Stomach smooth muscle (tissue), 2 donors: Measurements from ENCODE around the gene EEPD1.

Source experiments
- H3K27ac ChIP-seq: one replicate; pipeline ENCODE4 v1.7.0; 2013; ENCODE audit warnings: mild to moderate bottlenecking, low read length, inconsistent platforms
- H3K27me3 ChIP-seq, 2 donors: one replicate each; pipeline ENCODE4 v1.7.0; 2013; ENCODE audit warnings: low read length in 2 of 2; ENCODE audit not compliant: insufficient read depth in 2 of 2, control insufficient read depth in 1 of 2
- H3K36me3 ChIP-seq, 2 donors: one replicate each; pipeline ENCODE4 v1.7.0; 2013; ENCODE audit warnings: low read length in 2 of 2; ENCODE audit not compliant: control insufficient read depth in 2 of 2, insufficient read depth in 2 of 2
- H3K4me1 ChIP-seq: one replicate; pipeline ENCODE4 v1.7.0; 2013; ENCODE audit warnings: low read length; ENCODE audit not compliant: control insufficient read depth, insufficient read depth
- H3K4me3 ChIP-seq, 2 donors: one replicate each; pipeline ENCODE4 v1.7.0; 2013; ENCODE audit warnings: low read length in 2 of 2
- H3K9ac ChIP-seq, 2 donors: one replicate each; pipeline ENCODE4 v1.7.0; 2013; ENCODE audit warnings: low read length in 2 of 2, mild to moderate bottlenecking in 1 of 2
- H3K9me3 ChIP-seq, 2 donors: one replicate each; pipeline ENCODE4 v1.7.0; 2013; ENCODE audit warnings: low read length in 2 of 2; ENCODE audit not compliant: control insufficient read depth in 2 of 2
- donor health status: healthy.
- donor health status: Pancreatic carcinoma.

EEPD1 gene

DNA sequence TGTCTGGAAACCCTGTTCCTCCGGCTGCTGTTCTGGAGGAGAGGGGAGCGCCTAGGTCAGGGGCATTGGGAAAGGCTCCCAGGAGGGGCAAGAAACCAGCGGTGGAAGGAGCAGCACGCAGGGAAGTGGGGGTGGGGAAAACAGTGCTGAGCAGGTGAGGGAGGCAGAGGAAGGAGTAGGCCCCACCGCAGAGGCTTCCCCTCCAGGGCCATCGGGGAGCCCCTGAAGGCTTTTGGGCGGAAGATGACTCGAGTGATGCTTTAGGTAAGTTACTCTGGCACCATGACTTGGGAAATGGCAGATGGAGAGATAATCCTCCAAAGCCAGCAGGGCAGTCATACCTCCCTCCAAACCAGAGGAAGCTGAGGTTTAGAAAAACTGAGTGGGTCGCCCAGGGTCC lies 130.1 kb downstream of the EEPD1 start:
- H3K36me3 ChIP-seq = peaks cover 3 to 6% of the 10 kb centered on the region in 2 donors
- no peak overlapping the region for H3K4me3 ChIP-seq
- H3K9me3 ChIP-seq = no peaks in the 10 kb centered on the region
- no peaks in the 10 kb centered on the region for H3K27me3 ChIP-seq
- no peak overlapping the region for H3K27ac ChIP-seq
- peaks cover 33% of the 10 kb centered on the region for H3K4me1 ChIP-seq
- H3K9ac ChIP-seq = no peak overlapping the region

DNA sequence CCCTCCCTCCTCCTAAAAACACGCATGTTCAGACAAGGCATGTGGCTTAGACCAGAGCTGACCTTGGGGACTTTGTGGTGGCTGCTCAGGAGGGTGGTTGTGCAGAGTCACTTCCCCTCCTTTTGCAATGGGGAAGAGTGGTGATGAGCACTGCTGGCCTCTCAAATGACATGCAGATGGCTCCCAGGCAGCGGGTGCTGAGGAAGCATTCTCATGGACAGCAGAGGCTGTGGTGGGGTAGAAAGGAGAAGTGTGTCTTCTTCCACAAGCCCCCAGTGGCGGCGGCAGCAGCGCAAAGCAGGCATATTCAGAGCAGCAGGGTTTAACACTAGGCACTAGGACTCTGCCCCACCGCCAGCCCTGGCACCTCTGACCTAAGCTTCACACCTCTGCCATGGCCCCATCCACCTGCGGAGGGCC lies 130.7 kb downstream of the EEPD1 start:
- Histone ChIP-seq H3K27me3 (no peaks in the 10 kb centered on the region), H3K27ac (no peak overlapping the region), H3K9me3 (no peaks in the 10 kb centered on the region), H3K4me3 (no peak overlapping the region), H3K36me3 (peaks cover 3 to 6% of the 10 kb centered on the region in 2 donors), H3K9ac (no peak overlapping the region), H3K4me1 (peaks cover 28% of the 10 kb centered on the region)

DNA sequence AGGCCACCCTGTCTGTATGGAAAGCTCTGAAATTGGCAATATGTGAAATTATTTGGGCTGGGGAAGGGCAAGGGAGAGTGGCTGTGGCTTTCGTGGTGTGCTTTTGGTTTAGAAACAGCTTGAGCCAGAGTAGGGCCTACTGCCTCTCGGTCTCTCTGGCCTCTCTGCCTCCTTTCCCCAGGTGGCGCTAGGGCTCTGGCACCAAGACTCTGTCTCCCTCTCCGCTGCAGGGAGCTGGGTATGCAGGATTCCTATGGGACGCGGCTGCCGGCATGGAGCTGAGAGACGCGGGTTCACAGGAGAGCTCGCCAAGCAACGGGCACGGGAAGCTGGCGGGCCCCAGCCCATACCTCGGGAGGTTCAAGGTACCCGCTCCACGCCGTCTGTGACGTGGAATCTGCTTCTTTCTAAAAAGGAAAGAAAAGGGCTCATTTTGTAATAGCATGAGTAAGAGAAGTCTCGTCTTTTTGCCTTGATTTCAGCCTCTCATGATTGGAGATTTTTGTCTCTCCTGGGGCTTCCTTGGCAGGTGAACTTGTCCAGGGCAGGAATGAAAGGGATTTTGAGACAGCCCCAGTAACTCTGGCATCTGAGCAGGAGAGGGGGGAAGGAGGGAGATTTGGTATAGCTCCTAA lies 131.5 kb downstream of the EEPD1 start:
- peaks cover 3 to 6% of the 10 kb centered on the region in 2 donors for H3K36me3 ChIP-seq
- H3K4me3 ChIP-seq = no peak overlapping the region
- no peaks in the 10 kb centered on the region for H3K27me3 ChIP-seq
- peaks cover 21% of the 10 kb centered on the region for H3K4me1 ChIP-seq
- no peak overlapping the region for H3K9ac ChIP-seq
- H3K9me3 ChIP-seq = no peaks in the 10 kb centered on the region
- H3K27ac ChIP-seq = no peak overlapping the region

DNA sequence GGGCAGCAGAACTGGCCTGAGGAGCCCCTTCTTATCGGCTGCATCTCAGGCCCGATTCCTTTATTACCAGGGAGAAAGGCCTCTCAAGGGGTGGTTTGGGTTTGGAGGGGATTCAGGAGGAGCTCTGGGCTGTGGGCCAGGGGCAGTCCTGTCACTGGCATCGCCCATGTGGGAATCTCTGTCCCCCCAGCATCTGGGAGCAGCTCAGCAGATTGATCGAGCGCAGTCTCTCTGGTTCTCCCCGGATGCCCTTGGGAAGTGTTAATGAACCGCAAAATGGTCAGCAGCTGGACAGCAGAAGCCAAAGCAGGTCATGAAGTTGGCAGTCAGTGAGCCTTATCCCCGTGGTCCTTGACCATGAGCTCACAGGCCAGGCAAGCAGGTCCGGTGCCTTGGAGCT lies 132.2 kb downstream of the EEPD1 start:
- no peaks in the 10 kb centered on the region for H3K9me3 ChIP-seq
- H3K36me3 ChIP-seq = peaks cover 3 to 6% of the 10 kb centered on the region in 2 donors
- H3K27ac ChIP-seq = no peak overlapping the region
- no peak overlapping the region for H3K9ac ChIP-seq
- peaks cover 18% of the 10 kb centered on the region for H3K4me1 ChIP-seq
- no peak overlapping the region for H3K4me3 ChIP-seq
- H3K27me3 ChIP-seq = no peaks in the 10 kb centered on the region

DNA sequence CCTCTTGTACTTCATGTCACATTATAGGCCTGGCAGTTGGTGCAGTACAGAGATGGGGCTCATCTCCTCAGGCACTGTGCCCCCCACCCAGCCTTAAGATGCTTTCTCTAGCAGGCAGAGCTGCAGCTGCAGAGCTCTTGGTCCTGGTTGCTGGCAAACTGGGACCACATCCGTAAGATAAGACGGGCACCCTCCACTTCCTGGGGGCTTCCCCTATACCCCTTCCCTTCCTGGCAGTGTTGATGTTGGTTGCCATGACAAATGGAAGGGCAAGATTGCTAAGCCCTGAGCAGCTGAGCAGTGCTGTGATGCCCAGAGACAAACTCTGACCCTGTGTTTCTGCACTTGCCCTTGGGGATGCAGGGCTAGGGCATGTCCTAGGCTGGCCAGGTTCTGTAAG lies 133.2 kb downstream of the EEPD1 start:
- peaks cover 6 to 7% of the 10 kb centered on the region in 2 donors for H3K36me3 ChIP-seq
- peaks cover 17% of the 10 kb centered on the region for H3K4me1 ChIP-seq
- H3K27ac ChIP-seq = no peak overlapping the region

DNA sequence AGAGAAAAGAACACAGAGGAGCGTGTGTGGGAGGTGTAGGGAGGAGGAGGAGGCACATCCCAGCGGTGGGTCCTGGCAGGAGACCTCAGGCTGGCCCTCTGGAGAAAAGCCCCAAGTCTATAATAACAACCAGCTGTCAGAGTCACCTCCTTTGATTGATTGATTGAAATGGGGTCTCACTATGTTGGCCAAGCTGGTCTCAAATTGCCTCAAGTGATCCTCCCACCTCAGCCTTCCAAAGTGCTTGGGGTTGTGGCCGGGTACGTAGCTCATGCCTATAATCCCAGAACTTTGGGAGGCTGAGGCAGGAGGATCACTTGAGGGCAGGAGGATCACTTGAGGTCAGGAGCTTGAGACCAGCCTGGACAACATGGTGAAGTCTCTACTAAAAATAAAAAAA lies 133.6 kb downstream of the EEPD1 start:
- Histone ChIP-seq H3K9ac (no peak overlapping the region), H3K4me3 (no peak overlapping the region), H3K27ac (no peak overlapping the region), H3K27me3 (no peaks in the 10 kb centered on the region), H3K9me3 (no peaks in the 10 kb centered on the region), H3K36me3 (peaks cover 6 to 7% of the 10 kb centered on the region in 2 donors), H3K4me1 (peaks cover 21% of the 10 kb centered on the region)

More for the DNA sequence above, 133.2 kb downstream of the EEPD1 start:
- Histone ChIP-seq H3K9ac (no peak overlapping the region), H3K9me3 (no peaks in the 10 kb centered on the region), H3K4me3 (no peak overlapping the region), H3K27me3 (no peaks in the 10 kb centered on the region)

DNA sequence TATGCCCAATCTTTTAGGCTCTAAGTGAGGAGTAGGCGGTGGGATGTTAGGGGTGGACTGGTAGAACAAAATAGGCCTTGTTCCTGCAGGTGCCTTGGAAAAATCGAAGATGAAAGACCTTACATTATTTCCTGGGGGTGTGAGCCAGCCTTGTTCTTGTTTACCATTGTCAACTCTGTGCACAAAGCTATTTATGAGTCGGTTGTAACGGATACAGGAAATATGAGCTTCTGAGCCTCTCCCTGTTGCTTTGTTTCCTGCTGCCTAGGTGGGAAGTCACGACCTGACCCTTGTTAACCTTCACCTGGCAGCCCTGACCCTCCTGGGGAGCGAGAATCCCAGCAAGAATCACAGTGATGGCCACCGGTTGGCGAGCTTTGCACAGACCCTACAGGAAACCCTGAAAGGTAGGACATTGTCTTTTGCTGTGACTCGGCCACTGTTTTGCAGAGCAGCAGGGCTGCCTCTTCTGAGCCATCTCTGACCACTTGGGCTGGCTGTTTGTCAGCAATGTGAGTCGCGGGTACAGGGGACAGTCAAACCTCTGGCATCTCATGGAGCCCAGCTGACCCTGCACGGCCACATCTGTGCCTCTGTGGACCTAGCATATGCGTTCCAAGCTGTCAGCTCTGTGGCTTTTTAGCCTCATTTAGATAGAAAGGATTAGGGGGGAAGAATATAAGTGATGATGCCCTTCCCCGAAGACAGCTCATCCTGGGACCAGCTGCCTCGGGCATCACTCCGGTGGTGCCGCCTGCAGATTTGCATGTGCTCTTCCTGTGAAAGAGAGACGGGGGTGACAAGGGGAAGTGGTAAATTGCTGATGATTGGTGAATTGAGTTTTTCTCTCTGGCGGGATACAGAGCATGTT lies 134.6 kb downstream of the EEPD1 start:
- no peak overlapping the region for H3K9ac ChIP-seq
- no peak overlapping the region for H3K27ac ChIP-seq
- H3K4me1 ChIP-seq = peaks cover 21% of the 10 kb centered on the region
- no peaks in the 10 kb centered on the region for H3K9me3 ChIP-seq
- H3K4me3 ChIP-seq = no peak overlapping the region
- no peaks in the 10 kb centered on the region for H3K27me3 ChIP-seq
- peaks cover 6 to 7% of the 10 kb centered on the region in 2 donors for H3K36me3 ChIP-seq

DNA sequence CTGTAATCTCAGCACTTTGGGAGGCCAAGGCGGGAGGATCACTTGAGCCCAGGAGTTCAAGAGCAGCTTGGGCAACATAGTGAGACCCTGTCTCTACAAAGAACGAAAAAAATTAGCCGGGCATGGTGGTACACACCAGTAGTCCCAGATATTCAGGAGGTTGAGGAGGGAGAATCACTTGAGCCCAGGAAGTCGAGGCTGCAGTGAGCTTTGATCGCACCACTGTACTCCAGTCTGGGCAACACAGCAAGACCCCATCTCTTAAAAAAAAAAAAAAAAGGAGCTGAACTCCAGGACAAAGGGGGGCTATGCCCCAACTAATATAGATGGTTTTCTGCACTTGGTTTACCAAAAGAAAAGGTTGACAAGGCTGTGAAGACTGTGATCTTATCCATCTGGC lies 135.4 kb downstream of the EEPD1 start:
- Histone ChIP-seq H3K27me3 (no peaks in the 10 kb centered on the region), H3K4me1 (peaks cover 21% of the 10 kb centered on the region), H3K27ac (no peak overlapping the region), H3K9ac (no peak overlapping the region), H3K36me3 (peaks cover 6 to 7% of the 10 kb centered on the region in 2 donors), H3K9me3 (no peaks in the 10 kb centered on the region), H3K4me3 (no peak overlapping the region)

DNA sequence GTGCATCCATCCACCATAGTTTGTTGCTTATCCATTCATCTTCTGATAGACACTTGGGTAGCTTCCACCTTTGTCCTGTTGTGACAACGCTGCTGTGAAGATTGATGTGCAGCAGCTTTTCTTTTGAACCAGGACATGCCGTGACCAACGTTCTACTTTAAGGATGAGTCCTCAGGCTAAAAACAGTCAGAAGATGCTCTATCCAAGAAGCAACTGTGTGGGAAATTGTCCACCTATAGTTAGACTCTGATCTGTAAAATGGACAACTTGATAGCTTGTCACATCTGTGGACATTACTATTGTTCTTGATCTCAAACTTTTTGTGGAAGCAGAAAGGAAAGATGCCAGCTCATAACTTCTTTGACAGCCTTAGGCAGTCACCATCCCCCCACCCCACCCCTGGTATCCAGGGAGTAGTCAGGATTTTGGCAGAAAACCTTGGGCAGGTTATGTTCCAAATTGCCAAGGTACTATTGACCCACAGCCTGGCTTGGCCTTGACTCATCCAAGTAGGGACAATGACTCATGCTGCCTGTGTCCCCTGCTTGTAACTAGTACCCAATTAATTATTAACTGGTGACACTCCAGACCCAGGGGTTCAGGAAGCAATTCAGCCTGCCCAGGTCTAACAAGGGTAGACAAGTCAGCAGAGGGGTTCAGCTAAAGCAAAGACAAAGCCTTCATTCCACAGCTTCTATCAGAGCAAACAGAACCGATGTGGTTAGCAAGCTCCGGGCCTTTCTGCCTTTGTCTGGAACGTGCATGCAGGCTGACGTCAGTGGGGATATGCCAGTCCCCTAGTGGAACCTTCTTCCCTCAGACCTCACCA lies 137.0 kb downstream of the EEPD1 start:
- no peaks in the 10 kb centered on the region for H3K27me3 ChIP-seq
- H3K4me3 ChIP-seq = no peak overlapping the region
- no peak overlapping the region for H3K9ac ChIP-seq
- no peaks in the 10 kb centered on the region for H3K9me3 ChIP-seq
- H3K36me3 ChIP-seq = peaks cover 4 to 7% of the 10 kb centered on the region in 2 donors
- H3K4me1 ChIP-seq = peaks cover 21% of the 10 kb centered on the region
- H3K27ac ChIP-seq = peak overlapping the region; percentile 3

DNA sequence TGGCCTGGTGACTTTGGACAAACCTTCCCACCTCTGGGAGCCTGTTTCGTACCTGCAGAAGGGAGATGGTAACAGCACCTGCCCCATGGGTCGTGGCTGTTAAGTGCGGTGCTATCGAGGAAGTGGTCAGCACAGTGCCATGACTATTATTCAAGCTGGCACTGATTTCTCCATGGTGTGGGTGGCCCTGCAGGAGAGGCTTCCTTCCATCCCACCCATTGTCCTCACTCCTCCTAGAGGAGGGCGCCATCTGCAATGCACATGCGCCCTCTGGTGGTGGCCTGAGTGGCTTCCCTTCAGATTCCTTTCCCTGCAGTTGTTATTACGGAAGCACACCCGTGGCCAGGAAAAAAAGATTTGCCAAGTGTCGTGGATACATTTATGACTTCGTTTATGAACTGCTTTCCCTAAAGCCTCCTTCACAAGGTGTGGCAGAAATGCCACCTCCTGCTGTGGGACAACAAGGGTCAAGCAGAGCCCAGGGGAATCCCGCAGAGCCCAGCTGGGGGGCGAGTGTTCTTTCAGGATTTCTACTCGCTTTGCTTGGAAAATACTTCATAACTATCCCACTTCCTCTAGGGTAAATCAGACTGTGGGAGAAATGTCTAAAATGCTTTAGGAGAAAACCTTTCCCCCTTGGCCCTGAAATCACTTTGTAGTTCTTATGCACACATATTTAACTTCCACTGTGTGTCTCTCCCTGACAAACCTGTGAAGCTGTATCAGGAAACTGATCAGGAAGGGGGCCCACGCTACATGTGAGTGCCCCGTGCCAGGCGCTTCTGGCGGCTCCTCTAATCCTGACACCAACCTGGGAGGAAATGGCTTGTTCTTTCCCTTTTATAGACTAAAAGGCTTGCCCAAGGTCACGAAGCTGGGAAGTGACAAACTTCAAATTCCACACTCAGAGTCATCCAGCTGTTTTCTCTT lies 138.6 kb downstream of the EEPD1 start:
- H3K4me3 ChIP-seq = peak overlapping the region; percentile 55 to 77
- H3K27me3 ChIP-seq = no peaks in the 10 kb centered on the region
- H3K4me1 ChIP-seq = peaks cover 20% of the 10 kb centered on the region
- H3K27ac ChIP-seq = peak overlapping the region; percentile 79
- H3K9ac ChIP-seq = peak overlapping the region; percentile 65 to 79
- peaks cover 4 to 7% of the 10 kb centered on the region in 2 donors for H3K36me3 ChIP-seq
- no peaks in the 10 kb centered on the region for H3K9me3 ChIP-seq
